ENCODE results near the gene CRACDL. TPM values are rescaled to one million over a fixed set of nuclear protein-coding genes. Genes with fewer than 3 reads are reported as not detected.

Gene CRACDL
- total RNA-seq, 1 experiment from 2014 or later: not detected

- no peak for ATAC-seq
- Histone ChIP-seq H3K4me2 (ENCODE audit: low read length) (no peak overlapping the region), H3K79me2 (ENCODE audit: low read length) (no peaks in the 10 kb centered on the region), H3K9me2 (replicated peaks; ENCODE audit: low read length) (no peaks in the 10 kb centered on the region), H3K27me3 (ENCODE audit: low read length) (no peaks in the 10 kb centered on the region), H3K27ac (ENCODE audit: low read length) (no peak overlapping the region), H2AFZ (ENCODE audit: low read length) (no peak overlapping the region), H3K4me1 (ENCODE audit: insufficient read depth, low read length) (no peaks in the 10 kb centered on the region), H3K36me3 (ENCODE audit: low read depth, low read length) (no peaks in the 10 kb centered on the region), H4K20me1 (ENCODE audit: low read length) (no peaks in the 10 kb centered on the region), H3K9me3 (ENCODE audit: low read length) (no peaks in the 10 kb centered on the region), H3F3A (ENCODE audit: low read length, unreplicated experiment) (no peaks in the 10 kb centered on the region), H3K4me3 (ENCODE audit: low read length) (no peak overlapping the region), H3K9ac (ENCODE audit: low read length) (no peak overlapping the region)
- ChIA-PET CTCF (no interaction called here), POLR2A (ENCODE audit: unreplicated experiment) (interaction anchor here (0.6 kb wide), 1 partner anchor 307 kb away, joined by 4 read pairs; no protein-coding TSS in a partner anchor)
- no peak for DNase-seq
- intact Hi-C loops (cut with micrococcal nuclease): no loop called here
- BruUV-seq (replicated peaks): no TSS peak
- TF ChIP-seq EZH2 (IDR thresholded peaks at IDR 0.05; ENCODE audit: low read length, unreplicated experiment) (no peak), CTCF (conservative IDR thresholded peaks at IDR 0.05; ENCODE audit: low read depth, low read length) (no peak), EZH2phosphoT487 (IDR thresholded peaks at IDR 0.05; ENCODE audit: borderline replicate concordance, low read length) (no peak)
Measured at GRCh38 chr2:98850074-98850473, 86.0 kb downstream of the CRACDL start.

DNA sequence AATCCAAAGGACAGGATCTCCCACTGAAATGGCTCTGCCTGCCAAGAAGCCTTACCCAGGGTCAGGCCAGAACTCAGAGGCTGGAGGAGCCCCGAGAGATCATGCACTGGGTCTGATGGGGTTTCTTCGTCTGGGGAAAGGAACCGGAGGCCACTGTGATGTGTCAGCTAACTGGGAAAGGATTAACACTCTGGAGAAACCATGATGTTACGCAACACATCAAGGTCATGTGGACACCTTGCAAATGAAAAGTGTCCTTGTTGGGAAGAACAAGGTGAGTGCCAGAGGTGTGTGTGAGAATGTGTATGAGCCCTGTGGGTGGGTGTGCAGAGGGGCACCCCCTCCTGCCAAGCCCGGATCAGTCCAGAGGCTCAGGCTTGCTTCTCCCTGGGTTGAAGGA lies 86.9 kb downstream of the CRACDL start:
- no peak overlapping the region for H2AFZ ChIP-seq (ENCODE audit: low read length)
- CTCF ChIA-PET: no interaction called here
- H3K4me1 ChIP-seq (ENCODE audit: insufficient read depth, low read length): no peaks in the 10 kb centered on the region
- H3K9me3 ChIP-seq (ENCODE audit: low read length): no peaks in the 10 kb centered on the region
- DNase-seq: no peak
- no TSS peak for BruUV-seq (replicated peaks)
- H3K4me3 ChIP-seq (ENCODE audit: low read length): no peak overlapping the region
- no peak for TF ChIP-seq EZH2phosphoT487 (IDR thresholded peaks at IDR 0.05; ENCODE audit: borderline replicate concordance, low read length)
- no peak for TF ChIP-seq CTCF (conservative IDR thresholded peaks at IDR 0.05; ENCODE audit: low read depth, low read length)
- TF ChIP-seq EZH2 (IDR thresholded peaks at IDR 0.05; ENCODE audit: low read length, unreplicated experiment): no peak
- no peak overlapping the region for H3K4me2 ChIP-seq (ENCODE audit: low read length)
- no peaks in the 10 kb centered on the region for H3K36me3 ChIP-seq (ENCODE audit: low read depth, low read length)
- H3F3A ChIP-seq (ENCODE audit: low read length, unreplicated experiment): no peaks in the 10 kb centered on the region
- no peak overlapping the region for H3K9ac ChIP-seq (ENCODE audit: low read length)
- ATAC-seq: no peak
- H4K20me1 ChIP-seq (ENCODE audit: low read length): no peaks in the 10 kb centered on the region
- H3K27ac ChIP-seq (ENCODE audit: low read length): no peak overlapping the region
- no peaks in the 10 kb centered on the region for H3K79me2 ChIP-seq (ENCODE audit: low read length)
- no peaks in the 10 kb centered on the region for H3K9me2 ChIP-seq (replicated peaks; ENCODE audit: low read length)
- no peaks in the 10 kb centered on the region for H3K27me3 ChIP-seq (ENCODE audit: low read length)
- POLR2A ChIA-PET (ENCODE audit: unreplicated experiment): no interaction called here
- intact Hi-C loops (cut with micrococcal nuclease): no loop called here

DNA sequence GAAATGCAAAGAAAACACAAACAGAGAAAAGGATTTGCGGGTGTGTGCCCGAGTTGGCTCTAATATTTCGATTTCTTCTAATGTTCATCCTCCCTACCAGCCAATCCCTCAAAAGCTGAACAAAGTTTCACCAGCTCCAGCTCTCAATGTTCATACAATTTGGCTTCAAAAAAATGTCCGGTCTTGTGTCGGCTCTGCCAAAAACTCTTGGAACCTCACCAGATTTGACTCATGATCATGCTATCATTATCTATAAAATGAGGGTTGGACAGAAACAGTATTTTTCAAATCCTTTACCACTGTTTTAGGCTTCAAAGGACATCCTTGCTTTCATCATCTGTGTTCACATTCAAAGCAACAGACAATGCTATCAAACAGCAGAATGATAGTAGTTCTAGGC lies 88.2 kb downstream of the CRACDL start:
- POLR2A ChIA-PET (ENCODE audit: unreplicated experiment): no interaction called here
- no peaks in the 10 kb centered on the region for H3K36me3 ChIP-seq (ENCODE audit: low read depth, low read length)
- TF ChIP-seq CTCF (conservative IDR thresholded peaks at IDR 0.05; ENCODE audit: low read depth, low read length): no peak
- no peak for TF ChIP-seq EZH2phosphoT487 (IDR thresholded peaks at IDR 0.05; ENCODE audit: borderline replicate concordance, low read length)
- no peak for TF ChIP-seq EZH2 (IDR thresholded peaks at IDR 0.05; ENCODE audit: low read length, unreplicated experiment)
- H3K4me2 ChIP-seq (ENCODE audit: low read length): no peak overlapping the region
- CTCF ChIA-PET: interaction anchor here (0.5 kb wide), 1 partner anchor 11 kb away, joined by 5 read pairs; no protein-coding TSS in a partner anchor
- H3K27me3 ChIP-seq (ENCODE audit: low read length): no peaks in the 10 kb centered on the region
- ATAC-seq (no peak), DNase-seq (no peak)
- H3K27ac ChIP-seq (ENCODE audit: low read length): no peak overlapping the region
- H3K79me2 ChIP-seq (ENCODE audit: low read length): no peaks in the 10 kb centered on the region
- H3K4me3 ChIP-seq (ENCODE audit: low read length): no peak overlapping the region
- intact Hi-C loops (cut with micrococcal nuclease): no loop called here
- peaks cover 4% of the 10 kb centered on the region for H3K4me1 ChIP-seq (ENCODE audit: insufficient read depth, low read length)
- H3F3A ChIP-seq (ENCODE audit: low read length, unreplicated experiment): no peaks in the 10 kb centered on the region
- H3K9ac ChIP-seq (ENCODE audit: low read length): no peak overlapping the region
- no peaks in the 10 kb centered on the region for H3K9me2 ChIP-seq (replicated peaks; ENCODE audit: low read length)
- no peaks in the 10 kb centered on the region for H4K20me1 ChIP-seq (ENCODE audit: low read length)
- no peak overlapping the region for H2AFZ ChIP-seq (ENCODE audit: low read length)
- no peaks in the 10 kb centered on the region for H3K9me3 ChIP-seq (ENCODE audit: low read length)
- no TSS peak for BruUV-seq (replicated peaks)

Measured in PC-3 (cell line).